ENCODE measurements around the gene HDAC11. TPM values are rescaled to one million over a fixed set of nuclear protein-coding genes. Genes with fewer than 3 reads are reported as not detected.
A peak's percentile ranks its signal among the peaks of the same experiment; 100 is the strongest.

Gene HDAC11
- total RNA-seq, 1 experiment from 2014 or later: 1.0 TPM

GRCh38 chr3:13525827-13526625 is 45.9 kb downstream of the HDAC11 start:
- Histone ChIP-seq H3K9me3 (ENCODE audit: low read depth, low read length, poor library complexity, severe bottlenecking) (no peaks in the 10 kb centered on the region), H3K36me3 (ENCODE audit: insufficient read depth, low read length, poor library complexity, severe bottlenecking) (no peaks in the 10 kb centered on the region), H3K4me1 (ENCODE audit: insufficient read depth, low read length, poor library complexity, severe bottlenecking) (peaks cover 17% of the 10 kb centered on the region), H3K4me3 (ENCODE audit: low read depth, low read length, poor library complexity, severe bottlenecking) (no peak overlapping the region), H3K27ac (ENCODE audit: low read depth, low read length, poor library complexity, severe bottlenecking) (peak overlapping the region; percentile 55), H3K27me3 (replicated peaks; ENCODE audit: insufficient read depth, low read depth, low read length, poor library complexity) (no peaks in the 10 kb centered on the region)
- intact Hi-C loops (cut with micrococcal nuclease; ENCODE audit: unreplicated experiment): no loop called here
- BruUV-seq (replicated peaks): no TSS peak
- CTCF ChIA-PET: no interaction called here
- TF ChIP-seq CTCF (conservative IDR thresholded peaks at IDR 0.05; ENCODE audit: low read depth, low read length) (no peak), EZH2 (IDR thresholded peaks at IDR 0.05; ENCODE audit: borderline replicate concordance, low read depth, low read length, poor library complexity, severe bottlenecking) (no peak)
- peak; percentile 57 for DNase-seq (ENCODE audit: low spot score)
- POLR2A ChIA-PET (ENCODE audit: low non-redundant PET): no interaction called here

- H3K4me3 ChIP-seq (ENCODE audit: low read depth, low read length, poor library complexity, severe bottlenecking): no peak overlapping the region
- H3K4me1 ChIP-seq (ENCODE audit: insufficient read depth, low read length, poor library complexity, severe bottlenecking): peaks cover 17% of the 10 kb centered on the region
- POLR2A ChIA-PET (ENCODE audit: low non-redundant PET): no interaction called here
- DNase-seq (ENCODE audit: low spot score): no peak
- peak overlapping the region; percentile 13 for H3K27ac ChIP-seq (ENCODE audit: low read depth, low read length, poor library complexity, severe bottlenecking)
- H3K9me3 ChIP-seq (ENCODE audit: low read depth, low read length, poor library complexity, severe bottlenecking): no peaks in the 10 kb centered on the region
- CTCF ChIA-PET: no interaction called here
- BruUV-seq (replicated peaks): no TSS peak
- no peaks in the 10 kb centered on the region for H3K27me3 ChIP-seq (replicated peaks; ENCODE audit: insufficient read depth, low read depth, low read length, poor library complexity)
- no peaks in the 10 kb centered on the region for H3K36me3 ChIP-seq (ENCODE audit: insufficient read depth, low read length, poor library complexity, severe bottlenecking)
- intact Hi-C loops (cut with micrococcal nuclease; ENCODE audit: unreplicated experiment): no loop called here
- TF ChIP-seq CTCF (conservative IDR thresholded peaks at IDR 0.05; ENCODE audit: low read depth, low read length): no peak
- TF ChIP-seq EZH2 (IDR thresholded peaks at IDR 0.05; ENCODE audit: borderline replicate concordance, low read depth, low read length, poor library complexity, severe bottlenecking): no peak
Measured at GRCh38 chr3:13526626-13526949, 46.5 kb downstream of the HDAC11 start.

- Histone ChIP-seq H3K4me3 (ENCODE audit: low read depth, low read length, poor library complexity, severe bottlenecking) (no peak overlapping the region), H3K36me3 (ENCODE audit: insufficient read depth, low read length, poor library complexity, severe bottlenecking) (no peaks in the 10 kb centered on the region), H3K27me3 (replicated peaks; ENCODE audit: insufficient read depth, low read depth, low read length, poor library complexity) (no peaks in the 10 kb centered on the region), H3K9me3 (ENCODE audit: low read depth, low read length, poor library complexity, severe bottlenecking) (no peaks in the 10 kb centered on the region), H3K27ac (ENCODE audit: low read depth, low read length, poor library complexity, severe bottlenecking) (no peak overlapping the region), H3K4me1 (ENCODE audit: insufficient read depth, low read length, poor library complexity, severe bottlenecking) (peaks cover 17% of the 10 kb centered on the region)
- no TSS peak for BruUV-seq (replicated peaks)
- TF ChIP-seq EZH2 (IDR thresholded peaks at IDR 0.05; ENCODE audit: borderline replicate concordance, low read depth, low read length, poor library complexity, severe bottlenecking): no peak
- TF ChIP-seq CTCF (conservative IDR thresholded peaks at IDR 0.05; ENCODE audit: low read depth, low read length): no peak
- intact Hi-C loops (cut with micrococcal nuclease; ENCODE audit: unreplicated experiment): no loop called here
- CTCF ChIA-PET: no interaction called here
- peak; percentile 39 for DNase-seq (ENCODE audit: low spot score)
- POLR2A ChIA-PET (ENCODE audit: low non-redundant PET): interaction anchor here (0.5 kb wide), 1 partner anchor 59 kb away, joined by 3 read pairs; no protein-coding TSS in a partner anchor
Measured at GRCh38 chr3:13528217-13528867, 48.2 kb downstream of the HDAC11 start.
